H7 (cell line): ENCODE data around the gene MATR3. TPM values are rescaled to one million over a fixed set of nuclear protein-coding genes. Genes with fewer than 3 reads are reported as not detected.
"Not testable (repeated sequence)": the region's sequence is repeated elsewhere in the genome, so short reads cannot be mapped to it uniquely, and the experiment has no call there.

Experiments used
- DNase-seq: peaks from one replicate; pipeline ENCODE4 v3.0.0; 2012
- H3K27me3 ChIP-seq: 2 replicates; pipeline ENCODE4 v1.6.0; 2011; ENCODE audit warnings: mild to moderate bottlenecking, low read length; ENCODE audit not compliant: control insufficient read depth, insufficient read depth
- H3K36me3 ChIP-seq: replicated peaks from 2 replicates; pipeline ENCODE4 v1.5.1; 2011; ENCODE audit warnings: low read length; ENCODE audit not compliant: control insufficient read depth, insufficient read depth
- H3K4me3 ChIP-seq: 2 replicates; pipeline ENCODE4 v1.5.1; 2011; ENCODE audit warnings: low read depth, mild to moderate bottlenecking, control low read depth, low read length, moderate library complexity; ENCODE audit not compliant: insufficient read depth
- total RNA-seq: library from RNA; depleted of rRNA; stranded (reverse); fragments of >200 nt; shearing (Covaris generic); gene quantifications from 2 replicates; pipeline ENCODE4 v1.2.3, GENCODE V29; 2014

MATR3 gene
- total RNA-seq, 1 experiment from 2014 or later, result 228 TPM

GRCh38 chr5:139341187-139341688 lies 47.7 kb downstream of the MATR3 start:
- Histone ChIP-seq H3K4me3 (peak overlapping the region; percentile 100), H3K27me3 (no peaks in the 10 kb centered on the region), H3K36me3 (no peaks in the 10 kb centered on the region; the same call in 1 of the 2 replicates)
- DNase-seq, result no peak

GRCh38 chr5:139341689-139342422 lies 48.3 kb downstream of the MATR3 start, which contains the start of gene PAIP2:
Gene PAIP2 (plus strand): TSS chr5:139341854. CDS start chr5:139363785, 21,931 bp downstream.
- peak; percentile 97 for DNase-seq
- Histone ChIP-seq H3K27me3 (no peaks in the 10 kb centered on the region), H3K36me3 (no peaks in the 10 kb centered on the region; the same call in 1 of the 2 replicates), H3K4me3 (peak within 1 kb of the TSS; percentile 100)

- Histone ChIP-seq H3K4me3 (peak overlapping the region; percentile 100), H3K36me3 (no peaks in the 10 kb centered on the region; the same call in 1 of the 2 replicates), H3K27me3 (no peaks in the 10 kb centered on the region)
- no peak for DNase-seq
Observed at GRCh38 chr5:139342423-139342723, 48.8 kb downstream of the MATR3 start.

DNA sequence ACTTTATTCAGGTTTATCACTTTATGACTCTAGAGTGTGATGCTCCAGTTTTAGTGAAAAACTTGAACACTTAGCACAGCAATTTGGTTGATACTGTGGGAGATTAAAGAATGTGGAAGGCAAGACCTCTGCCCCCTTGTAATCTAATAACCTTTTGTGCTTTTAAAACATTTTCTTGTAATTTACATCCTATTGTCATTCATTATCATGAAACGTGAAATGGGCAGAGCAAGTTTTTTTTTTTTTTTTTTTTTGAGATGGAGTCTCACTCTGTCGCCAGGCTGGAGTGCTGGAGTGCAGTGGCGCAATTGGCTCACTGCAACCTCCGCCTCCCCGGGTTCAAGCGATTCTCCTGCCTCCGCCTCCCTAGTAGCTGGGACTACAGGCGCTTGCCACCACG lies 49.9 kb downstream of the MATR3 start:
- DNase-seq, result no peak
- H3K27me3 ChIP-seq, result no peaks in the 10 kb centered on the region
- no peak overlapping the region for H3K4me3 ChIP-seq
- H3K36me3 ChIP-seq, result no peaks in the 10 kb centered on the region; the same call in 1 of the 2 replicates

- H3K27me3 ChIP-seq, result no peaks in the 10 kb centered on the region
- no peak for DNase-seq
- H3K36me3 ChIP-seq, result no peaks in the 10 kb centered on the region; the same call in 1 of the 2 replicates
- H3K4me3 ChIP-seq, result no peak overlapping the region
Observed at GRCh38 chr5:139344177-139344576, 50.6 kb downstream of the MATR3 start.

GRCh38 chr5:139345442-139345841 lies 51.9 kb downstream of the MATR3 start:
- H3K36me3 ChIP-seq, DNase-seq, H3K4me3 ChIP-seq, H3K27me3 ChIP-seq: not testable (repeated sequence)

DNA sequence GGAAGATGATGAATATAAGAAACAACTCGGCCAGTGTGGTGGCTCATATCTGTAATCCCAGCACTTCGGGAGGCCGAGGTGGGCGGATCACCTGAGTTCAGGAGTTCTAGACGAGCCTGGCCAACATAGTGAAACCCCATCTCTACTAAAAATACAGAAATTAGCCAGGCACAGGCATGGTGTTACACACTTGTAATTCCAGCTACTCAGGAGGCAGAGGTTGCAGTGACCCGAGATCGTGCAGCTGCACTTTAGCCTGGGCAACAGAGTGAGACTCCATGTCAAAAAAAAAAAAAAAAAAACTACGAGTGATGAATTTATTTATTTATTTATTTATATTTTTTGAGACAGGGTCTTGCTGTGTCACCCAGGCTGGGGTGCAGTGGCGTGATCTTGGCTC lies 54.3 kb downstream of the MATR3 start:
- H3K4me3 ChIP-seq, DNase-seq, H3K27me3 ChIP-seq, H3K36me3 ChIP-seq: not testable (repeated sequence)

GRCh38 chr5:139354186-139354585 lies 60.6 kb downstream of the MATR3 start:
- DNase-seq, result no peak
- peaks cover 2% of the 10 kb centered on the region; the same call in 1 of the 2 replicates for H3K36me3 ChIP-seq

DNA sequence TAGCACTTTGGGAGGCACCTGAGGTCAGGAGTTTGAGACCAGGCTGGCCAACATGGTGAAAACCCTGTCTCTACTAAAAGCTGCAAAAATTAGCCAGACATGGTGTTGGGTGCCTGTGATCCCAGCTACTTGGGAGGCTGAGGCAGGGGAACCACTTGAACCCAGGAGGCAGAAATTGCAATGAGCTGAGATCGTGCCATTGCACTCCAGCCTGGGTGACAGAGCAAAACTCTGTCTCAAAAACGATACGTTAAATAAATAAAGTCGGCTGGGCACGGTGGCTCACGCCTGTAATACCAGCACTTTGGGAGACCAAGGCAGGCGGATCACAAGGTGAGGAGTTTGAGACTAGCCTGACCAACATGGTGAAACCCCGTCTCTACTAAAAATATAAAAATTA lies 62.4 kb downstream of the MATR3 start:
- H3K36me3 ChIP-seq, H3K27me3 ChIP-seq, H3K4me3 ChIP-seq, DNase-seq: not testable (repeated sequence)

More at GRCh38 chr5:139354186-139354585, 60.6 kb downstream of the MATR3 start:
- H3K27me3 ChIP-seq, result no peaks in the 10 kb centered on the region
- H3K4me3 ChIP-seq, result no peak overlapping the region

- no peak overlapping the region for H3K4me3 ChIP-seq
- no peaks in the 10 kb centered on the region; the same call in 1 of the 2 replicates for H3K36me3 ChIP-seq
- DNase-seq, result no peak
Observed at GRCh38 chr5:139358064-139358463, 64.5 kb downstream of the MATR3 start.

DNA sequence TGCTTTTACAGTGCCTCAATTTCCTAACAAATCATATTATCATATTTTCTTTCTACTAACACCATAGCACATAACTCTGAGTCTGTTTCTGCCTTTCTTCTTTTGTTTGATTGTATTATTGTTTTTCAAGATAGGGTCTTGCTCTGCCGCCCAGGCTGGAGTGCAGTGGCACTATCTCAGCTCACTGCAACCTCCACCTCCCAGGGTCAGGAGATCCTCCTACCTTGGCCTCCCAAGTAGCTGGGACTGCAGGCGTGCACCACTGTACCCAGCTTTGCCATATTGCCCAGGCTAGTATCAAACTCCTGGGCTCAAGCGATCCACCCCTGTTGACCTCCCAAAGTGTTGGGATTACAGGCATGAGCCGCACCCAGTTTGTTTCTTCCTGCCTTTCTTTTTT lies 66.8 kb downstream of the MATR3 start:
- Histone ChIP-seq H3K4me3 (no peak overlapping the region), H3K27me3 (no peaks in the 10 kb centered on the region), H3K36me3 (peaks cover 7% of the 10 kb centered on the region)
- DNase-seq, result no peak

More at GRCh38 chr5:139358064-139358463, 64.5 kb downstream of the MATR3 start:
- H3K27me3 ChIP-seq, result no peaks in the 10 kb centered on the region

DNA sequence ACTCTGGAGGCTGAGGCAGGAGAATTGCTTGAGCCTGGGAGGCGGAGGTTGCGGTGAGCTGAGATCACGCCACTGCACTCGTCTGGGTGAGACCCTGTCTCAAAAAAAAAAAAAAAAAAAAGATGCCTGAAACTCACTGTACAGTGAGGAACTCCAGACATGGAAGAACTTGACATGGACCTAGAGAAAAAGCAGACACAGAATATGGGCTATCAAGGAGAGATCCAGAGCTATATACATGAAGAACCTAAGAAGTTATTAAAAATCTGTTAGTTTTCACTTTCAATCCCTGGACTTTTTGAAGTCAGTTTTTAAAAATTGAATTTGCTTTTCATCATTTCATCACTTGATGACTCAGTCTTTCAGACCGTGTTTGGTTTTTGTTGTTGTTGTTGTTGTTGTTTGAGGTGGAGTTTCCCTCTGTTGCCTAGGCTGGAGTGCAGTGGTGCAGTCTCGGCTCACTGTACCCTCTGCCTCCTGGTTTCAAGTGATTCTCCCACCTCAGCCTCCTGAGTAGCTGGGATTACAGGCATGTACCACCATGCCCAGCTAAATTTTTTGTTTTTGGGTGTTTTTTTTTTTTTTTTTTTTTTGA lies 68.4 kb downstream of the MATR3 start:
- peaks cover 13% of the 10 kb centered on the region for H3K36me3 ChIP-seq
- H3K4me3 ChIP-seq, result no peak overlapping the region
- H3K27me3 ChIP-seq, result no peaks in the 10 kb centered on the region
- no peak for DNase-seq

- Histone ChIP-seq H3K36me3 (peaks cover 17% of the 10 kb centered on the region), H3K27me3 (no peaks in the 10 kb centered on the region)
- no peak for DNase-seq
Observed at GRCh38 chr5:139363937-139364336, 70.4 kb downstream of the MATR3 start.

DNA sequence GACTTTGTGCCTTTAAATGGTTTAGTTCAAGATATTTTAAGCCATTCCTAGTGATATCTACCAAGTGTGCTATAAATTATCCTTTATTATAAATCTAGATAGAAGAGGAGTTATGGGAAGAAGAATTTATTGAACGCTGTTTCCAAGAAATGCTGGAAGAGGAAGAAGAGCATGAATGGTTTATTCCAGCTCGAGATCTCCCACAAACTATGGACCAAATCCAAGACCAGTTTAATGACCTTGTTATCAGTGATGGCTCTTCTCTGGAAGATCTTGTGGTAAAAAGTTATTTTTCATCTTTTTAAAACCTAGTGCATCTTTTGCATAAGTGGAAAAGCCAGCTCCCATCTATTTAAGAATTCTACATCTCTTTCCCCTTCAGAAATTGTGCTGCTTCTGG lies 70.9 kb downstream of the MATR3 start:
- H3K27me3 ChIP-seq, result no peaks in the 10 kb centered on the region
- no peak for DNase-seq
- H3K4me3 ChIP-seq, result no peak overlapping the region
- H3K36me3 ChIP-seq, result peaks cover 17% of the 10 kb centered on the region

More at GRCh38 chr5:139363937-139364336, 70.4 kb downstream of the MATR3 start:
- no peak overlapping the region for H3K4me3 ChIP-seq

DNA sequence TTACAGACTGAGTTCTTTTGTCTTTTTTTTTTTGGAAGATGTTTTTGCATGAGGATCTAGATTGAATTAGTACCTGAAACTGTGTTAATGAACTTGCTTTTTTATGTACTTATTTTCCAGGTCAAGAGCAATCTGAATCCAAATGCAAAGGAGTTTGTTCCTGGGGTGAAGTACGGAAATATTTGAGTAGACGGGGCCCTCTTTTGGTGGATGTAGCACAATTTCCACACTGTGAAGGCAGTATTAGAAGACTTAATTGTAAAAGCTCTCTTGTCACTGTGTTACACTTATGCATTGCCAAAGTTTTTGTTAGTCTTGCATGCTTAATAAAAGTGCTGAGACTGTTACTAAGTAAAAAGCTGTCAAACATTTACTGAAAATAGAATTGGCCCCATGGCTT lies 75.1 kb downstream of the MATR3 start:
- peaks cover 23% of the 10 kb centered on the region for H3K36me3 ChIP-seq
- H3K27me3 ChIP-seq, result no peaks in the 10 kb centered on the region
- no peak overlapping the region for H3K4me3 ChIP-seq
- DNase-seq, result no peak
